Bronchial epithelial cell (primary cell): Measurements from ENCODE around the gene CXXC5. TPM values are rescaled to one million over a fixed set of nuclear protein-coding genes. Genes with fewer than 3 reads are reported as not detected.

Experiments
- DNase-seq: peaks from one replicate; pipeline ENCODE4 v3.0.0-alpha.2; 2010; ENCODE audit warnings: low read depth
- FAIRE-seq: peaks from 2 replicates; lab custom pipeline; 2011; peaks lifted over from hg19 to GRCh38; lab: Jason Lieb, UNC
- H3K27me3 ChIP-seq: 2 replicates; pipeline ENCODE4 v1.5.1; 2011; ENCODE audit warnings: low read length; ENCODE audit not compliant: control insufficient read depth, insufficient read depth
- H3K36me3 ChIP-seq: 2 replicates; pipeline ENCODE4 v1.5.1; 2011; ENCODE audit warnings: low read length; ENCODE audit not compliant: control insufficient read depth, insufficient read depth
- H3K4me3 ChIP-seq: 2 replicates; pipeline ENCODE4 v1.5.1; 2011; ENCODE audit warnings: mild to moderate bottlenecking, low read depth, low read length, control low read depth
- CTCF ChIP-seq: IDR thresholded peaks from 2 replicates; pipeline ENCODE4 v1.5.1; 2011; ENCODE audit warnings: mild to moderate bottlenecking, moderate library complexity, low read length, control low read depth, inconsistent platforms; ENCODE audit not compliant: insufficient read depth, severe bottlenecking
- total RNA-seq: library from RNA; depleted of rRNA; stranded (reverse); fragments of >200 nt; gene quantifications from 2 replicates; pipeline ENCODE4 v1.2.1, GENCODE V29; 2014

Gene CXXC5
- total RNA-seq, 1 donor from 2014 or later: 6.1 TPM

DNA sequence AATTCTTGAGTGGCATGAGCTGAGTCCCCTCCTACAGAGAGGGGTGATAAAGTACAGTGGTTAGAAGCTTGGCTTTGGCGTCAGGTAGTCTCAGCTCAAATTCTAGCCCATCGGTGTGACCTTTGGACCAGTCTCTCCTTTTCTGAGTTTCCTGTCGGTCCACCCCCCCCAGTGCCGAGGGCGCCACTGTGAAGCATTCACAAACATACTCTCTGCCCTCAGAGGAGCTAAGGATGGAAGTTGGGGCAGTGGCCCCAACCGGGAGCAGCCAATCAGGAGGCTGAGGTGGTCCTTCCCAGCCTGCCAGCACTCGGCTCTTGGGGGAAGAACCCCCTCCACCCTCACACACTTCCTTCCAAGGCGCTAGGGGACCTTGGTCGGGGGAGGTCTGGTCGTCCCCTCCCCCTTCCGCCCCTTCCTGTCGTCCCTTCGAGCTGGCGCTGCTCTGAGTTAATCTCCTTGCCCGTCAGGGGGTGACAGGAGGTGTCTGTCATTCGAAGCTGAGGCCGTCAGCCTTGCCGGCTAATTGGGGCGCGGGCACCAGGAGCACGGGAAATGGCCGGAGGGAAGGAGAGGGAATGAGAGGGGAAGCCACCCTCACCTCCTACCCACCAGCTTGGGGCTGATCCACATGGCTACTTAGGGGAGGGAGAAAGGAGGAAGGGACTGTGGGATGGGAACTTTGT lies 53.0 kb downstream of the CXXC5 start:
- TF ChIP-seq CTCF: no peak
- Histone ChIP-seq H3K36me3 (no peaks in the 10 kb centered on the region), H3K27me3 (peaks cover 2% of the 10 kb centered on the region), H3K4me3 (no peak overlapping the region)
- FAIRE-seq (no peak), DNase-seq (no peak)

- no peak for TF ChIP-seq CTCF
- DNase-seq (no peak), FAIRE-seq (no peak)
- no peaks in the 10 kb centered on the region for H3K36me3 ChIP-seq
- H3K27me3 ChIP-seq: peaks cover 2% of the 10 kb centered on the region
- no peak overlapping the region for H3K4me3 ChIP-seq
Observed at GRCh38 chr5:139702548-139702947, 54.4 kb downstream of the CXXC5 start.

DNA sequence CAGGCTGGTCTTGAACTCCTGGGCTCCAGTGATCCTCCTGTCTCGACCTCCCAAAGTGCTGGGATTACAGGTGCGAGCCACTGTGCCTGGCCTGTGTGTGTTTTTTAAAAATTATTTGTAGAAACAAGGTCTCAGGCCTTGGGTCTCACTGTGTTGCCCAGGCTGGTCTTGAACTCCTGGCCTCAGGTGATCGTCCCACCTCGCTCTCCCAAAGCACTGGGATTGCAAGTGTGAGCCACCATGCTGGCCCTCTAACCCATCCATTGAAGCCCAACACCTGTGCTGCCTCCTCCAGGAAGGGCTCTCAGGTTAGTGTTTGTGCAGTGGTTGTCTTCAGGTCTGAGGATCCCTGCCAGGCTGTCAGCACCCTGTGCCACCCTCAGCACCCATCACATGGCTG lies 56.6 kb downstream of the CXXC5 start:
- Histone ChIP-seq H3K27me3 (peaks cover 2% of the 10 kb centered on the region), H3K4me3 (no peak overlapping the region), H3K36me3 (no peaks in the 10 kb centered on the region)
- FAIRE-seq (no peak), DNase-seq (no peak)
- no peak for TF ChIP-seq CTCF

DNA sequence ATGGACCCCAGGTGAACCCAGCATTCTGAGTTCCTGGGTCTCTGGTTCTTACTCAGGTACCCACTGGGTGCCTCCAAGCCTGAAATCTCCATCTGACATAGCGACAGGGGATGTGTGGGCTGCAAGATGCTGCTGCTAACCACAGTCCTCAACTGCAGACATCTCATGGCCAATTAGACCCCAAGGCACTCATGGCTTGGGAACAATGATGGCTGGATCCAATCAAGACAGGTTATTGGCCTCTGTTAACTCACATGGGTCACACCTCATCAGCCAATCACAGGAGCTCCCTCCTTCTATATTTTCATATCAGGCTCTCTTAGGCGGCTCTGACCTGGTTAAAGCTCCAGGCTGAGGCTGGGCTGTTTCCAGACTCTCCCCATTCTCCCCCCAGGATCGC lies 57.0 kb downstream of the CXXC5 start:
- Histone ChIP-seq H3K4me3 (no peak overlapping the region), H3K36me3 (no peaks in the 10 kb centered on the region), H3K27me3 (peaks cover 2% of the 10 kb centered on the region)
- no peak for TF ChIP-seq CTCF
- FAIRE-seq (no peak), DNase-seq (no peak)

DNA sequence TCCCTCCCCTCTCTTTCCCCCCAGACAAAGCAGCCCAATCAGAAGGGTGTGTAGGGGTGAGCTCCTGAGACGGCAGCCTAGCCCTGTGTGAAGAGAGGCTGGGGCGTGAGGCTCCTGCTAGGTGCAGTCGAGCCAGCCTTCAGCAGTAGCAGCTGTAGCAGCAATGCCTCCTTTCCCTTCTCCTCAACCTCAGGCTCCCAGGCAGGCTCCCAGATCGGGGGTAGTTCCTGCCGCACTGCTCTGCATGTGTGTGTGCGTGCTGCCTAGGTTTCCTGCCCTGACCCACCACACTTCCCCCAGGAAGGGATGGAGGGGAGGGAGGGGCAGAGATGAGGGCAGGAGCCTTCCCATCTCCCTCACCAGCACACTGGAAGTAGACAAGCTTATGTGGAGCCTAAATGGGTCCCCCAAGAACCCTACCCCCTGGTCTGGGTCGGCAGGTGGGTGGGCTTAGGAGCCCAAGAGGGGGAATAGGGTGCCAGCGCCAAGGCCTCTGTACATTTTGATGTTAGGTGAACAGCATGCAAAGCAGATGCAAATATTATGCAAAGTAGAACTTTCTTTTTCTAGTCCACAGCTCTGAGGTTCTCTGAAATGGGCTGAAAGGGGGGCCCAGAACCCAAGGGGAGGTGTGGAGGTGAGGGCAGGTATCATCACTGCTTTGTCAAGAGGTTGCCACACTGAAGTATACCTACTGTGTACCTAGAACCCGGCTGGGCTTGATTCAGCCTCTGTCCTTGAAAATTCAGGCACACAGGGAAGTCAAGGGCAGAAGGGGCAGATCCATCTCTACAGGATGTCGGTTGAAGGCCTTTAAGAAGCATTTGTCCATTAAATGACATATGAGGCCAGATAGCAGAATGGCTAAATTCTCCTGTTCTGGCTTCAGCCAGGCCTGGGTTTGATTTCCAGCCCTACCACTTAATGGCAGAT lies 57.8 kb downstream of the CXXC5 start:
- no peak overlapping the region for H3K4me3 ChIP-seq
- TF ChIP-seq CTCF: no peak
- FAIRE-seq (no peak), DNase-seq (no peak)
- no peaks in the 10 kb centered on the region for H3K36me3 ChIP-seq
- peaks cover 2% of the 10 kb centered on the region for H3K27me3 ChIP-seq
